Activated T-helper 1 cell treated with anti-CD3 and anti-CD28 coated beads, Interleukin-12 subunit alpha, Interleukin-12 subunit beta, Interleukin-2, Interleukin-4 antibody, amounts not matched to agents 30 ng/mL and 10 ng/mL and 1 ng/mL, durations not matched to agents 14 hours and 24 hours and 36 hours (primary cell): ENCODE results near the gene TPGS1. TPM values are rescaled to one million over a fixed set of nuclear protein-coding genes. Genes with fewer than 3 reads are reported as not detected.
A peak's percentile ranks its signal among the peaks of the same experiment; 100 is the strongest.

Experiments
- DNase-seq: peaks from one replicate; pipeline ENCODE4 v3.0.0; 2021; ENCODE audit warnings: low spot score
- H3K27ac Mint-ChIP-seq: one replicate; pipeline ENCODE4 v1.8.0; 2021; ENCODE audit warnings: mild to moderate bottlenecking, mixed read lengths
- H3K27me3 Mint-ChIP-seq: one replicate; pipeline ENCODE4 v1.8.0; 2022; ENCODE audit warnings: mild to moderate bottlenecking, moderate library complexity, mixed read lengths; ENCODE audit not compliant: insufficient read depth
- H3K36me3 Mint-ChIP-seq: one replicate; pipeline ENCODE4 v1.8.0; 2021; ENCODE audit warnings: low read depth, mixed read lengths
- H3K4me1 Mint-ChIP-seq: one replicate; pipeline ENCODE4 v1.8.0; 2021; ENCODE audit warnings: low read depth, mixed read lengths
- H3K4me3 Mint-ChIP-seq: one replicate; pipeline ENCODE4 v1.8.0; 2021; ENCODE audit warnings: mild to moderate bottlenecking, moderate library complexity, mixed read lengths
- H3K9me3 Mint-ChIP-seq: one replicate; pipeline ENCODE4 v1.8.0; 2021; ENCODE audit warnings: mixed read lengths
- intact Hi-C: fragments of 100-400 bp; cut with micrococcal nuclease; formaldehyde crosslinking; loops from one replicate; pipeline ENCODE4 v1.15.1; 2024
- total RNA-seq: library from RNA; stranded (reverse); gene quantifications from 2 replicates; pipeline ENCODE4 v1.2.3, GENCODE V29; 2022

Gene TPGS1
- total RNA-seq, 1 donor from 2014 or later = 17.6 TPM

DNA sequence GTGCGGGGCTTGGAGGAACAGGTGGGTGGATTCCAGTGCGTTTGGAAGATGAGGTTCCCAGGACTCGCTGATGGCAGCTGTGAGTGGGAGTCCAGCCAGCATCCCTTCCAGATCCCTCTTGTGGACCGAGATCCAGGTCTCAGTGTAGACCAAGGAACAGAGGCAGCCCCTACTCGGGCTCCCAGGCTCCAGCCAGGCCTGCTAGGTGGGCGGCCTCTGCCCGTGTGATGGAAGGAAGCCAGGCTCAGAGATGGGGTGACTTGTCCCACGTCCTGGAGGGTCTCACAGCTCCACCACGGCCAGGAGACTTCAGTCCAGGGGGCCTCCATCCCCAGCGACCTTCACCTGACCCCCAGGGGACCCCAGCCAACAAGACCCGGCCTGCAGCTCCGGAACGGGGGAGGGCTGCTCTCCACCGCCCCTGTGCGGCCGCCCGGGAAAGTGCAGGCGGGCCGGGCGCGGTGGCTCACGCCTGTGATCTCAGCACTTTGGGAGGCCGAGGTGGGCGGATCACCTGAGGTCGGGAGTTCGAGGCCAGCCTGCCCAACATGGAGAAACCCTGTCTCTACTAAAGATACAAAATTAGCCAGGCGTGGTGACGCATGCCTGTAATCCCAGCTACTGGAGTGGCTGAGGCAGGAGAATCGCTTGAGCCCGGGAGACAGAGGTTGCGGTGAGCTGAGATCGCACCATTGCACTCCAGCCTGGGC lies 11.7 kb upstream of the TPGS1 start:
- H3K4me3 Mint-ChIP-seq = no peak overlapping the region
- H3K4me1 Mint-ChIP-seq = no peaks in the 10 kb centered on the region
- peaks cover 21% of the 10 kb centered on the region for H3K27me3 Mint-ChIP-seq

DNA sequence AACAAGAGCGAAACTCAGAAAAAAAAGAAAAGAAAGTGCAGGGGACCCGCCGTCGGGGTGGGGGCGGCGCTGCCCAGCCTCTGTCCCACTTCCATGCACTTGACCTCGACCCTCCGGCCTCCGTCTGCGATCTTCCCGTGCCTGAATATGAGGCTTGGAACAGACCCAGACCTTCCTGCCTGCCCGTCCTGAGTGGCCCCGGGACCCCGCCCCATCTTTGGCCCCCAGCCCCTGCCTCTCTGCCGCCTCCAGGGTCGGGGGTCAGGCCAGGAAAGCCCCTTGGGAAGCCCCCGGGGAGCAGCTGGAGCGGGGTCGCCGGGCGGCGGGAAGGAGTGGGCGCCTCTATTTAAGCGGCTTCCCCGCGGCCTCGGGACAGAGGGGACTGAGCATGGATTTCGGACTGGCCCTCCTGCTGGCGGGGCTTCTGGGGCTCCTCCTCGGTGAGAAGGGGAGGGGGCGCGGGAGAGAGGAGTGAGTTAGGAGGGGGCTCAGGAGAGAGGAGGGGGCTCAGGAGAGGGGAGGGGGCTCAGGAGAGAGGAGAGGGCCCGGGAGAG lies 11.1 kb upstream of the TPGS1 start, which contains the start of gene MADCAM1:
Gene MADCAM1, plus strand, starts transcription at position 375 of the 554 bp plus-strand sequence. Its CDS starts 14 bp downstream, at position 389.
- Mint-ChIP-seq H3K4me3 (no peak within 1 kb of the TSS), H3K36me3 (peaks cover 2% of the 10 kb centered on the region), H3K4me1 (no peaks in the 10 kb centered on the region), H3K27ac (no peak within 1 kb of the TSS), H3K27me3 (peaks cover 21% of the 10 kb centered on the region), H3K9me3 (peaks cover 4% of the 10 kb centered on the region)
- no peak for DNase-seq
- intact Hi-C loops = no loop called here

More for the DNA sequence above, 11.7 kb upstream of the TPGS1 start:
- Mint-ChIP-seq H3K27ac (no peak overlapping the region), H3K36me3 (peaks cover 2% of the 10 kb centered on the region), H3K9me3 (peaks cover 4% of the 10 kb centered on the region)
- intact Hi-C loops = no loop called here
- peak; percentile 38 for DNase-seq

DNA sequence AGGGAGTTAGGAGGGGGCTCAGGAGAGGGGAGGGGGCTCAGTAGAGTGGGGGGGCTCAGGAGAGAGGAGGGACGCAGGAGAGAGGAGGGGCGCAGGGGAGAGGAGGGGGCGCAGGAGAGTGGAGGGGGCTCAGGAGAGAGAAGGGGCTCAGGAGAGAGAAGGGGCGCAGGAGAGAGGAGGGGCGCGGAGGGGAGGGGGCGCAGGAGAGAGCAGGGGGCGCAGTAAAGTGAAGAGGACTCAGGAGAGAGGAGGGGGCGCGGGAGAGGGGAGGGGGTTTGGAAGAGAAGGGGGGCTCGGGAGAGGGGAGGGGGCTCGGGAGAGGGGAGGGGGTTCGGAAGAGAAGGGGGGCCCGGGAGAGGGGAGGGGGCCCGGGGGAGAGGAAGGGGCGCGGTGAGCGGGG lies 10.3 kb upstream of the TPGS1 start:
- no peak overlapping the region for H3K27ac Mint-ChIP-seq
- peaks cover 2% of the 10 kb centered on the region for H3K36me3 Mint-ChIP-seq
- intact Hi-C loops = no loop called here
- H3K4me1 Mint-ChIP-seq = no peaks in the 10 kb centered on the region
- H3K27me3 Mint-ChIP-seq = peaks cover 21% of the 10 kb centered on the region
- no peak for DNase-seq
- no peak overlapping the region for H3K4me3 Mint-ChIP-seq
- peaks cover 4% of the 10 kb centered on the region for H3K9me3 Mint-ChIP-seq

DNA sequence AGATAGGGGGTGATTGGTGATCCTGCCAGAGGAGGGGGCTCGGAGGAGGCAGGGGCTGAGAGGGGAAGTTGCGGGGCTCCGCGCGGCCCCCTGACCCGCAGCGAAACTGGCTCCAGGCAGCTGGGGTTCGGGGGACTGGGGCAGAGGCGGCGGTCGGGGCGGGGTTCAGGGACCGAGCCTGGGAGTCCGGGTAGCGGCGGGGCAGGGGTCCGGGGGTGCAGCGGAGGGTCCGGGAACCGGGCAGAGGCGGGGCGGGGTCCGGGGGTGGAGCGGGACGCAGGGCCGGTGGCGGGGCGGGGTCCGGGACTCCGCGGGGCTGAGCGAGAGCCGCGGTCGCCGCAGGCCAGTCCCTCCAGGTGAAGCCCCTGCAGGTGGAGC lies 9.8 kb upstream of the TPGS1 start:
- Mint-ChIP-seq H3K4me1 (peaks cover 2% of the 10 kb centered on the region), H3K27me3 (peaks cover 21% of the 10 kb centered on the region), H3K9me3 (peaks cover 4% of the 10 kb centered on the region), H3K4me3 (no peak overlapping the region), H3K36me3 (peaks cover 2% of the 10 kb centered on the region), H3K27ac (no peak overlapping the region)
- DNase-seq = no peak
- intact Hi-C loops = no loop called here

DNA sequence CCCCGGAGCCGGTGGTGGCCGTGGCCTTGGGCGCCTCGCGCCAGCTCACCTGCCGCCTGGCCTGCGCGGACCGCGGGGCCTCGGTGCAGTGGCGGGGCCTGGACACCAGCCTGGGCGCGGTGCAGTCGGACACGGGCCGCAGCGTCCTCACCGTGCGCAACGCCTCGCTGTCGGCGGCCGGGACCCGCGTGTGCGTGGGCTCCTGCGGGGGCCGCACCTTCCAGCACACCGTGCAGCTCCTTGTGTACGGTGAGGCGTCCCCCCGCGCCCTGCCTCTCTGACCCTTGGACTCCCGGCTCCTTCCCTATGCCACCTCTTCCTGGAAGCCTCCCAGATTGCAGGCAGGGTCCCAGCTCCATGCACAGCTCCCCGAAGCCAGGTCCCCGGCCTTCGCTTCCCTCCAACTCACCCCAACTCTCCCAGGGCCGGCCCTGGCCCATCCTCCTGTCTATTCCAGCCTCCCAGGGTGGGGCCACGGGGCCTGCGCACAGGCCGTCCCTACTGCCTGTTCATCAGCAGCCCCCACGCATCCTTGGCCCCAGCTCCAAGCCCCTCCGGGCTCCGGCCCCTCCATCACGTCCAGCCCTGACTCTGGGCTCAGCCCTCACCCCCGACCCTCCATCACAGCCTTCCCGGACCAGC lies 9.3 kb upstream of the TPGS1 start:
- no peak overlapping the region for H3K4me3 Mint-ChIP-seq
- peaks cover 6% of the 10 kb centered on the region for H3K4me1 Mint-ChIP-seq
- intact Hi-C loops = no loop called here
- H3K27me3 Mint-ChIP-seq = peaks cover 21% of the 10 kb centered on the region
- peaks cover 4% of the 10 kb centered on the region for H3K9me3 Mint-ChIP-seq
- peaks cover 2% of the 10 kb centered on the region for H3K36me3 Mint-ChIP-seq
- no peak overlapping the region for H3K27ac Mint-ChIP-seq
- DNase-seq = no peak

DNA sequence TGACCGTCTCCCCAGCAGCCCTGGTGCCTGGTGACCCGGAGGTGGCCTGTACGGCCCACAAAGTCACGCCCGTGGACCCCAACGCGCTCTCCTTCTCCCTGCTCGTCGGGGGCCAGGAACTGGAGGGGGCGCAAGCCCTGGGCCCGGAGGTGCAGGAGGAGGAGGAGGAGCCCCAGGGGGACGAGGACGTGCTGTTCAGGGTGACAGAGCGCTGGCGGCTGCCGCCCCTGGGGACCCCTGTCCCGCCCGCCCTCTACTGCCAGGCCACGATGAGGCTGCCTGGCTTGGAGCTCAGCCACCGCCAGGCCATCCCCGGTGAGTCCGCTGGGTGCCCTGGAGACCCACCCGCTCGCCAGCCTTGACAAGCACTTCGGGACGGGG lies 8.8 kb upstream of the TPGS1 start:
- peaks cover 6% of the 10 kb centered on the region for H3K4me1 Mint-ChIP-seq
- no peak overlapping the region for H3K4me3 Mint-ChIP-seq
- intact Hi-C loops = no loop called here
- peaks cover 4% of the 10 kb centered on the region for H3K9me3 Mint-ChIP-seq
- peaks cover 2% of the 10 kb centered on the region for H3K36me3 Mint-ChIP-seq
- peaks cover 21% of the 10 kb centered on the region for H3K27me3 Mint-ChIP-seq
- no peak overlapping the region for H3K27ac Mint-ChIP-seq
- no peak for DNase-seq

DNA sequence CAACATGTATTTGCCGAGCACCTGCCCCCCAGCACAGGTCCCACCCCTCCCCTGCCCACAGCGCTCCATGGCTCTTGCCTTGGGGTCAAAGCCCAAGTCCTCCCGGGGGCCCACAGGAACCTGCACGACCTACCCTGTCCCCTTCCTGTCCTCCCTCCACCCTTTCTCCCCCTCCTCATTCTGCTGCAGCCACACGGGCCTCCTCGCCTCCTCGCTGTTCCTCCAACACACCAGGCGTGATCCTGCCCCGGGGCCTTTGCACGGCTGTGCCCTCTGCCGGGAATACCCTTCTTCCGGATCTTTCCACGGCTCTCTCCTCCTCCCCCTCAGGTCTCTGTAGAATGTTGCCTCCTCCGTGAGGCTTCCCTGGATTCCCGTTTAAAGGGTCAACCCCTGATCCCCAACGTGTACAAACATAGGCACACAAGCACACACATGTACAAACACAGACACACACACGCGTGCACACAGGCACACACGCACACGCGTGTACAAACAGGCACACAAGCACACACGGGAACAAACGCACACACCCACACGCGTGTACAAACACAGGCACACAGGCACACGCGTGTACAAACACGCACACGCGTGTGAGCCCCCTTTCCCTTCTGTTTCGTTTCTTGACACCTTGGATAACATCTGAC lies 8.2 kb upstream of the TPGS1 start:
- peaks cover 2% of the 10 kb centered on the region for H3K36me3 Mint-ChIP-seq
- H3K27me3 Mint-ChIP-seq = peaks cover 19% of the 10 kb centered on the region
- intact Hi-C loops = no loop called here
- no peak for DNase-seq
- H3K27ac Mint-ChIP-seq = no peak overlapping the region
- no peaks in the 10 kb centered on the region for H3K9me3 Mint-ChIP-seq
- H3K4me1 Mint-ChIP-seq = peaks cover 6% of the 10 kb centered on the region
- peak overlapping the region; percentile 22 for H3K4me3 Mint-ChIP-seq

DNA sequence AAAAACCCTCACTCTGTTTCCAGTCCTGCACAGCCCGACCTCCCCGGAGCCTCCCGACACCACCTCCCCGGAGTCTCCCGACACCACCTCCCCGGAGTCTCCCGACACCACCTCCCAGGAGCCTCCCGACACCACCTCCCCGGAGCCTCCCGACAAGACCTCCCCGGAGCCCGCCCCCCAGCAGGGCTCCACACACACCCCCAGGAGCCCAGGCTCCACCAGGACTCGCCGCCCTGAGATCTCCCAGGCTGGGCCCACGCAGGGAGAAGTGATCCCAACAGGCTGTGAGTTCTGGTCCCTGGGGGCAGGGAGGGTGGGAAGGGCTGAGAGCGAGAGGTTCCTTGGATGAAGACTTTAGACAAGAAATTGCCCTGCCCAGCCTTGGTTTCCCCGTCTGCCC lies 5.7 kb upstream of the TPGS1 start:
- peaks cover 15% of the 10 kb centered on the region for H3K27me3 Mint-ChIP-seq
- H3K9me3 Mint-ChIP-seq = no peaks in the 10 kb centered on the region
- H3K36me3 Mint-ChIP-seq = peaks cover 2% of the 10 kb centered on the region
- H3K27ac Mint-ChIP-seq = no peak overlapping the region
- no peak for DNase-seq
- H3K4me3 Mint-ChIP-seq = no peak overlapping the region
- intact Hi-C loops = no loop called here
- peaks cover 6% of the 10 kb centered on the region for H3K4me1 Mint-ChIP-seq

DNA sequence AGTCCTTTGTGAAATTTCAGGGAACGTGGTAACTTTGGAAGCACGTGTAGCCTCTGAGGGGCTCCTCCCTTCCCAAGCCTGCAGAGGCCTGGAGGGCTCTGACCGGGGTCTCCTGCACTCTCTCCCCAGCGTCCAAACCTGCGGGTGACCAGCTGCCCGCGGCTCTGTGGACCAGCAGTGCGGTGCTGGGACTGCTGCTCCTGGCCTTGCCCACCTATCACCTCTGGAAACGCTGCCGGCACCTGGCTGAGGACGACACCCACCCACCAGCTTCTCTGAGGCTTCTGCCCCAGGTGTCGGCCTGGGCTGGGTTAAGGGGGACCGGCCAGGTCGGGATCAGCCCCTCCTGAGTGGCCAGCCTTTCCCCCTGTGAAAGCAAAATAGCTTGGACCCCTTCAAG lies 2.7 kb upstream of the TPGS1 start:
- Mint-ChIP-seq H3K4me1 (peaks cover 24% of the 10 kb centered on the region), H3K27ac (no peak overlapping the region), H3K36me3 (peaks cover 4% of the 10 kb centered on the region), H3K4me3 (no peak overlapping the region), H3K9me3 (no peaks in the 10 kb centered on the region), H3K27me3 (peaks cover 3% of the 10 kb centered on the region)
- intact Hi-C loops = loop anchor here (5.0 kb wide), 1 partner anchor 162 kb away; the partner anchor contains the start of gene MIER2
- DNase-seq = no peak

DNA sequence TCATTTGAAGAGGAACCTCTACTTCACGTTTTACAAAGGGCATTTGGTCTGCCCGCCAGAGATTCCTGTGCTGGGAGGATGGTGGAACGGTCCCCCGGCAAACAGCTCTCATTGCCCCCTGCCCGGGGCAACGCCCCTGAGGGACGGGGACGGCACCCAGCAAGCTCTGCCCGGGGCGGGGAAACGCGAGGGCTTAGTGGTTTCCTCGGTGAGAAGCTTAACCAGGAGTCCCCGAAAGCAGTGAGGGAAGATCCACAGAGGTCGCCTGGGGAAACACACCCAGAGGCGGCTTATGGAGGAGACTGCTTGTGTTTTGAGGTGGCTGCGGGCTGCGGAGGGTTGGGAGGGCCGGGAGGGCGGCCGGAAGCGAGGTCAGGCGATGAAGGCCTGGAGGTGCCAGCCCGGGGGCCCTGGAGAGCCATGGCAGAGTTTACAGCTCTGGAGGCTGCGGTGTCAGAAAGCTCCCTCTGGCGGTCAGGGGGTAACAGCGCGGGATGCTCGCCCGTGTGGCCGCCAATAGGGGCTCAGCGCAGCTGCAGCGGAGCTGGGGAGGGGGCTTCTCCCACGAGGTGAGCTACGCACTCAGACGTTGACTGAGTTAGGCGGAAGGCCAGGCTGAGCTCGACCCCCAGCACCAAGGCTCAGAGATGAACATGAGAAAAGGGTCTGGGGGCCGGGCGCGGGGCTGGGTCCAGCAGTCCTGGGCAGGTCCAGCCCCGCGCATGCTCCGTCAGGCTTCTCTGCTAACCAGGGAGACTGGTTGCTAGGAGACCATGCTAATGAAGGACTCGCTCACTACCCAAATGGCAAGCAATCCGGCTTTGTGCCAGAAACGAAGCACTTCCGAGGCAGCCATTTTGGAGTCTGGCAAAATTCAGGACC lies 652 bp upstream of the TPGS1 start:
- DNase-seq = peak; percentile 92
- Mint-ChIP-seq H3K4me1 (peaks cover 41% of the 10 kb centered on the region), H3K9me3 (no peaks in the 10 kb centered on the region), H3K27ac (peak overlapping the region; percentile 100), H3K27me3 (no peaks in the 10 kb centered on the region), H3K36me3 (peaks cover 4% of the 10 kb centered on the region), H3K4me3 (peak overlapping the region; percentile 98)
- intact Hi-C loops = loop anchor here (1.0 to 5.0 kb wide), 6 partner anchors 17 to 290 kb away; partner anchors contain the start of genes BSG, CDC34, MIER2 and POLRMT

DNA sequence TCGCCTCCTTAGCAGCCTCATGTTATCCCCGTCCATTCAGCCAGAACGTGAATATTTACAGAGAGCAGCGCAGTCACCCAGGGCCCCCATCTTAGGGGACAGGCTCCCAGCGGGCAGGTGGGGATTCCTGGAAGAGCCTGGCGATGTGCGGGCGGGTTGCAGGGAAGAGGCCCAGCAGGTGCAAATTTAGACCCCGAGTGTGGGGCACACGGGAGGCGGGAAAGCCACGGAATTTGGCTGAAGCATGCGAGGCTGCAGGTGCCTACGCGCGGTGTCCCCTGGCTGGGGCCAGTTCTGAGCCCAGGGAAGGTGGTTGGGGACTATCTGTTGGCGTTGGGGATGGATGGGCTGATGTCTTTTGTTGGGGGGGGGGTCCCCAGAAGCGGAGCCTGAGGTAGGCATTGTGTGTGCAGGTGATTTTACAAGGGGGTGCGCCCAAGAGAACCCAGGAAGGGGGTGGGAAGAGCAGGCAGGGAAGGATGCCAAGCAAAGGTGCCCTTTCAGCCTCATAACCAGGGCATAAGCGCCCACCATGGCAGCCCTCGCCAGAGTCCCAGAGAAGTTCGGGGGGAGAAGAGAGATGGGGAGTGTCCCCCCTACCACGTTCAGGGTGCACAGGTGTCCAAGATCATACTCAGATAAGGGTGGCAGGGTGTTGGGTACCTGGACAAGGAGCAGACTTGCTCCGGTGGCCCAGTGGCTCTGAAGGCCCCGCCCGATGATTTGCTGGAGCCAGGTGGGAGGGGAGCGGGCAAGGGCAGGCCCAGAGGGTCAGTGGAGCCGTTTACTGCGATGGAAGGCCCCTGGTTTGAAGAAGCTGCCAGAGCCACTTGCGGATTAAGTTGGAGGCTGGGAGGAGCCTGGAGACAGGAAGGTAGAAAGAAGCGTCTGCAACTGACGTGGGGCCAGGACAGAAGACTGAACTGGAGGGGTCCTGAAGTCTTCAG lies 1.2 kb downstream of the TPGS1 start:
- H3K4me3 Mint-ChIP-seq = peak overlapping the region; percentile 98
- H3K9me3 Mint-ChIP-seq = no peaks in the 10 kb centered on the region
- no peak for DNase-seq
- H3K27ac Mint-ChIP-seq = peak overlapping the region; percentile 86
- intact Hi-C loops = loop anchor here (5.0 kb wide), 1 partner anchor 166 kb away; the partner anchor contains the start of gene MIER2
- H3K36me3 Mint-ChIP-seq = peaks cover 4% of the 10 kb centered on the region
- H3K4me1 Mint-ChIP-seq = peaks cover 42% of the 10 kb centered on the region
- no peaks in the 10 kb centered on the region for H3K27me3 Mint-ChIP-seq
